HG03135 (cell line): ENCODE results near the gene ZNF180.
"Not testable (repeated sequence)": the region's sequence is repeated elsewhere in the genome, so short reads cannot be mapped to it uniquely, and the experiment has no call there.

Experiments
- ATAC-seq: cut with Tn5 transposase; IDR thresholded peaks from one replicate; pipeline ENCODE4 v1.9.1; 2021; ENCODE audit warnings: mild to moderate bottlenecking, moderate library complexity; ENCODE audit not compliant: unreplicated experiment

The ZNF180 gene

DNA sequence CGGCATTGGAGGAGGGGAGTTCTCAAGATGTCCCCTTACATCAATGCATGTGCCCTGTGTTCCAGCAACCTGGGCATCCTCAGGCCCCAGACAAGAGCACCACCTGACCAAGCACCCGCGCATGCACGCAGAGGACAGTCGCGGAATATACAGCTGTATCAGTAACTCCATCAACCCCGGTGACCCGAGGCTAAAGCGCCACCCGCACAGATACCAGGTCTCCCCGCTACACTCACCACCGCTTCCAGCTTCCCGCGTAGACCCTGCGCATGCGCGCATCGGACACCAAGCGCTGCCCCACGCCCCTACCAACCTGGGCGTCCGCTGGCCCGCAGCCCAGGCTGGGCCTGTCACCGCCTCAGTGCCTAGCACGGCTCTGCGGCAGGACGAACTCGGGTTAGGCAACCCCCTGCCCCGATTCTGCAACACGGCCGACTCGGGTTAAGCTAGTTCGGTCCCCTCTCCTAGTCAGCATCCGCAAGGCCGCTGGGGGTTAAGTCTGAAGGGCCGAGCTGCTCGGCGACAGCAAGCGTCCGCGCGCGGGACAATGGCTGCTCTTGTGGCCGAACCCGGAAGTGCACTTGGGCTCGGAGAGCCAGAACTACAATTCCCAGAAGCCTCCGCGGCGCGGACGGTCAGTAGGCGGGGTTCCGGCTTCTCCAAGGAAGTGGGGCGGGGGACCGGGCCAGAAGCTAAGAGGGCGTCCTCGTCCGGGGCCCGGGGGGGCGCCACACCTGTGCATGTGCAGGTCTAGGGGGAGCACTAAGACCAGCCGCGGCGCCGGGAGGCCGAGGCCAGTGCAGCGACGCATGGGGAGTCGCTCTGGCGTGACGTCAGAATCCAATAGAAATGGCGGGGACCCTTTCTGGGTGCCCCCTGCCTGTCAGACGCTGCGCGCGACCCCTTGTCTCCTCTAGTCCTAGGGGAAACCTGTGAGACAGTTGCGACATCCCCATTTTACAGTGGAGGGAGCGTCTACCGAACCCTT, at the start of gene ZNF180:
ZNF180 (minus strand) TSS at position 561 of the 988 bp plus-strand sequence. CDS start 3,188 bp downstream, outside the sequence.
- ATAC-seq = peak; percentile 83

DNA sequence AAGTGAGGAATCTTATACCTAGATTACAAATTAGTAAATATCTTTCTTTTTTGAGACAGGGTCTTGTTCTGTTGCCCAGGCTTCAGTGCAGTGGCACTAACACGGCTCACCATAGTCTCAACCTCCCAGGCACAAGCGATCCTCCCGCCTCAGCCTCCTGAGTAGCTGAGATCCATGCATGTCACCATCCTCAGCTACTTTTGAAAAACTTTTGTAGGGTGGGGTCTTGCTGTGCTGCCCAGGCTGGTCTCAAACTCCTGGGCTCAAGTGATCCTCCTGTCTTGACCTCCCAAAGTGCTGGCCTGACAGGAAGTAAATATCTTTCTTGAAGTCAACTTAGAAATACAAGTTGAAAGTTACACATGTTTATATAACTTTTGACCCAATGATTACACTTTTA, 49.2 kb upstream of the ZNF180 start:
- ATAC-seq = no peak

DNA sequence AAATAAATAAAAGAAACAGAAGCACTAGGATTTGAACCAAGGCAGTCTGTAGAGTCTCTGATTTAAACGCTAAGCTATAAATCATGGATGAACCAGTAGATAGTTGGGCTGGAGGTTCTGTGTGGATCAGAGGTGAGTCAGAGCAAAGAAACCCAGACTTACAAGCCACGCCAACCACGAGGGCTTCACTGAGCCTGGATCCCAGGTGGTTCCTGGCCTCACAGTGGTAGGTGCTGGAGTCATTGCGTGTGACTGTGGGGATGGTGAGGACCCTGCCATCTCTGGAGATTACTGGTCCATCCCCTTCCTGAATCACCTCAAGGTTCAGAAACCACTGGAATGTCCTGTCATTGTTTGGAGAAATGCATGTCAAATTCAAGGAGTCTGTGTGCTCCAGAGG, 48.4 kb upstream of the ZNF180 start:
- ATAC-seq = no peak

DNA sequence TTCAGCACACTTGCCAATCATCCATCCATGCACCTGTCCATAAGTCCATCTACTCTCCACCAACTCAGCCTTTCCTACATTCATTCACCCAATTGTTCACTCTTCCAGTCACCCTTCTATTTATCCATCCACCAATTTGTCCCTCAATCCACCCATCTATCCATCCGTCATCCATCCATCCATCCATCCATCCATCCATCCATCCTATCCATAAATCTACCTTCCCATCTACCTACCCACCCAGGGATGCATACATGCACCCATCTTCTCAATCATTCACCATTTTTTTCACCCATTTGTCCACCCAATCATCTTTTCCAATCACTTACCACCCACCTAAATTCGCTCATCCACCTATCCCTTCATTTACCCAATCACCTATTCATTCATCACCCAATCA, 43.7 kb upstream of the ZNF180 start:
- no peak for ATAC-seq

DNA sequence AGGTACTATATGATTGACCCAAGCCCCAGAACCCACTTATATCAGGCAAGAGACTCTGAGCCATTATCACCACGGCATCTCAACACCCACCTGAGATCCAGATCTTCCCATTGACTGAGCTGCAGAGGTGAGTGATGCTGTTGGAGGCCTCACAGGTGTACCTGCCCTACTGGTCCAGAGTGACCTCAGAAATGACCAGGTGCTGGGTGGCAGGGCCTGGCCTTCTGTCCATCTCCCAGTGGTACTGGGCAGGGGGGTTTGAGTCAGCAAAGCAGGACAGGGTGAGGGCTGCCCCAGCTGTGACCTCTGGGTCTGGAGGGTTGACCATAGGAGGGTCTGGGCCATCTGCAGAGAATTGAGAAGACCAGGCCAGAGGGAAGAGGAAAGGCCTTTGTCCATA, 42.3 kb upstream of the ZNF180 start:
- no peak for ATAC-seq

DNA sequence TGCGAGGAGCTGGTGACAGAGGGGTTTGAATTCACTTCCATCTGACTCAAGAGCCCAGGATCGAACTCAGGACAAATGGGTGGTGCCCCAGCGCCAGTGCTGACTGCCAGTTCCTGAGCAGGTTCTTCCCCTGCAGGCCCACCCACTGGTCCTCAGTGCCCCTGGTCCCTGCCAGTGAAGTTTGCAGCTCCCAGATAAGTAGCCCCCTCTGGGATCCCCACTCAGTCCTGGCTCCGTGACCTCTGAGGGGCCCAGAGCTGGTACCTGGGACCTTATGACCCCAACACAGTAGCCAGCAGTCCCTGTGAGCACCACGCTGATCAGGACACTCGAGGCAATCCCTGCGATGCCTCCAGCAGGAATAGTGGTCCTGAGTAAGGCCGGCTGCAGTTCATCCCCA, 40.4 kb upstream of the ZNF180 start:
- no peak for ATAC-seq

DNA sequence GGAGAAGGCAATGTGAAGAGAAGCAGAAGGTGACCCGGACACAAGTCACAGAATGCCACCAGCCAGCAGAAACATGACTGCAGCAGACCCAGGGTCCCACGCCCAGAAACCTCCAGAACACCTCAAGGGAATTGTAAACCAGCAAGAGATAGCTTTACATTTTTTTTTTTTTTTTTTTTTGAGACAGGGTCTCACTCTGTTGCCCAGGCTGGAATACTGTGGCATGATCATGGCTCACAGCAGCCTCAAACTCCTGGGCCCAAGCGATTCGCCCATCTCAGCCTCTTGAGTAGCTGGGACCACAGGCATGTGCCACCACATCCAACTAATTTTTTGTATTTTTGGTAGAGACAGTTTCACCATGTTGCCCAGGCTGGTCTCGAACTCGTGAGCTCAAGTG, 39.7 kb upstream of the ZNF180 start:
- ATAC-seq = no peak

DNA sequence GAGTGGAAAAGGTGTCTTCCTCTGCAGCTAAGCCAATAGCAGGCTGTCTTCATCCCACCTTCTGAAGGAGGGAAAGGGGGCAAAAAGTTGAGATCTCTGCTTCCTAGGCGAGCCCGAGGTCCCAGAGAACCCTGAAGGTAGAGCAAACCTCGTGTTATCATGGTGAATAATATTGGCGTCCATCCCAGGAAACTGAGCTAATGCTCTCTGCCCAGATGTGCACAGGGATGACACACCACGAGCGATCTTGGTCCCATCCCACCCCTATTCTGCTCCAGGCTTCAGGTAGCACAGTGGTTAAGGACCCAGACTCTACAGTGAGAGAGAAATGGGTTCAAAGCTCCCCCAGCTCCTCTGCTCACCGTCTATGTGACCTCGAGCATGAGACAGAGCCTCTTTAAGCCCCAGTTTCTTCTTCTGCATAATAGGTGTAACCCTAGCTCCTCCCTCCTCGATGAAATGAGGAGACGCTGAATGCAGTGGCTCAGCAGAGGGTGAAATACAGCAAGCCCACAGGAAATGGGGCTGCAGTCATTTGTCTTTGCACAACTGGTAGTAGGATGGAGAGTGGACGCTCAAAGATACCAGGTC, 39.0 kb upstream of the ZNF180 start:
- no peak for ATAC-seq

DNA sequence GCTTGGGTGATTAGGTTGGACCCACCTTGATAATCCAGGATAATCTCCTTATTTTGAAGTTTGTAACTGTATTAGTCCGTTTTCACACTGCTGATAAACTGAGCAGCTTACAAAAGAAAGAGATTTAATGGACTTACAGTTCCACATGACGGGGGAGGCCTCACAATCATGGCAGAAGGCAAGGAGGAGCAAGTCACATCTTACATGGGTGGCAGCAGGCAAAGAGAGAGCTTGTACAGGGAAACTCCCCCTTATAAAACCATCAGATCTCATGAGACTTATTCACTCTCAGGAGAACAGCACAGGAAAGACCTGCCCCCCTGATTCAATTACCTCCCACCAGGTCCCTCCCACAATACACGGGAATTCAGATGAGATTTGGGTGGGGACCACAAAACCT, 35.0 kb upstream of the ZNF180 start:
- ATAC-seq = not testable (repeated sequence)

DNA sequence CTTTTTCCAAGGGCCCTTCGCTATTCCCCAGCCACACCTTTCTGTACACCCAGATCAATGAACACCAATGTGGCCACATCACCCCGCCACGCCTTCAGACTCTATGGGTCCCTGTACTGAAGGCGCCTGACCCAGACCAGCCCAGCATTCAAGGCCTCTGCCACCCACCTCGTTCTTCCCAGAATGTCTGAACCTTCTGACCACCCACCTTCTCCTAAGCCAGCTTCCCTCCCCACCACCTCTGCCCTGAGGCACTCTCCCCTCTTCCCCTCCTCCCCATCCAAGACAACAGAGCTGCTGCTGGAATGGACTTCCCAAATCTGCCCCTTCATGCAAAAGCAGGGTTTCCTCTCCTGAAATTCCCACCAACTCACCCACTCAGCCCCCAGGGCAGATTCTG, 32.5 kb upstream of the ZNF180 start:
- ATAC-seq = no peak

DNA sequence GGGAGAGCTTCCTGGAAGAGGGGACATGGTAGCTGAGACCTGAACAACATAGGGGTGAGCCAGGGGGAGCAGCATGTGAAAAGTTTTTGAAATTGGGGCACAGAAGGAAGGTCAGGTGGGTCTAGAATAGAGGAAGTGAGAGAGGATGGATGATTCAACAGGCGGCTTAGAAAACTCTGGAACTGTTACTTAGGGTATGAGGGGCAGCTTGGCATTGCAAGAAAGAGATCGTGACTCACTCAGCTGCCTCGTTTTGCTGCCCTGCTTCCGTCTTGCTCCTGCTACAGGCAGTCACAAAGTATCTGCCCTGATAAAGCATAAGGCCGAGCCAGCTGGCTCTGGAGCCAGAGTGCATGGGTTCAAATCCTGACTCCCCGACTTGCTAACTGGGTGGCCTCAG, 30.5 kb upstream of the ZNF180 start:
- no peak for ATAC-seq

DNA sequence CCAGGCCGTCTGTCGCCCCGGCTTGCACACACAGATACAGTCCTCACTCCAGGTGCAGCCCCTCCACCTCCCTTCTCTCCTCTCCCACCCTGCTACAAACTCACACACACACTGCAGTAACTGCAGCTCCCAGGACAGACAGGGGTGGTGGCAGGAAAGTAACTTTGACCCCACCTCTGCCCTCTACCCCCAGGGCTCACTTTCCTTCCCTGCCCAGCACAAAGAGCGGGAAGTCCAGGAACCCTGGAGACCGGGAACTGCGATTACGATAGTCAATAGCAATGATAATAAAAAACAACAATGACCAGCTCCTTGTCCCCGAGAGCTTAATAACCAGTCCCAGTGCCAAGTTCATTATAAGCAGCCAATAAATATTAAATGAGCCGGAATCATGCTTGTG, 29.2 kb upstream of the ZNF180 start, which contains the start of gene CEACAM20:
CEACAM20 (minus strand) TSS at position 140 of the 400 bp plus-strand sequence. CDS start 166 bp downstream, outside the sequence.
- no peak for ATAC-seq

DNA sequence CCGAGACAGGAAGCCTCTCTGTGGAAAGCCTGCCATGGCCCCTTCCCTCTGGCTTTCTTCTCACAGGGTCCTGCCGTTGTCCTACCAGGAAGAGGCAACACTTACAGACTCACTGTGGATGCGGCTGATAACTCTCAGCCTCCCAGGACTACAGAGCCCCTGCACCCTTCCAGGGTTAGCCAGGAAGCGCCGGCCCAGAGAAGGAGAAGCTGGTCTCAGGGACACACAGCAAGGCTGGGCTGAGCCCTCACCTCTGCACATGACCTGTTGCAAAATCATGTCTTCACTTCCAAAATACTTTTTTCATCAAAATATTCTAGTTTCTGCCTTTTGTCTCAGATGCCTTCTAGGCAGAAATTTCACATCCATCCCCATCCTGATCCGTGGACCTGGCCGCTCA, 27.2 kb upstream of the ZNF180 start:
- ATAC-seq = no peak

DNA sequence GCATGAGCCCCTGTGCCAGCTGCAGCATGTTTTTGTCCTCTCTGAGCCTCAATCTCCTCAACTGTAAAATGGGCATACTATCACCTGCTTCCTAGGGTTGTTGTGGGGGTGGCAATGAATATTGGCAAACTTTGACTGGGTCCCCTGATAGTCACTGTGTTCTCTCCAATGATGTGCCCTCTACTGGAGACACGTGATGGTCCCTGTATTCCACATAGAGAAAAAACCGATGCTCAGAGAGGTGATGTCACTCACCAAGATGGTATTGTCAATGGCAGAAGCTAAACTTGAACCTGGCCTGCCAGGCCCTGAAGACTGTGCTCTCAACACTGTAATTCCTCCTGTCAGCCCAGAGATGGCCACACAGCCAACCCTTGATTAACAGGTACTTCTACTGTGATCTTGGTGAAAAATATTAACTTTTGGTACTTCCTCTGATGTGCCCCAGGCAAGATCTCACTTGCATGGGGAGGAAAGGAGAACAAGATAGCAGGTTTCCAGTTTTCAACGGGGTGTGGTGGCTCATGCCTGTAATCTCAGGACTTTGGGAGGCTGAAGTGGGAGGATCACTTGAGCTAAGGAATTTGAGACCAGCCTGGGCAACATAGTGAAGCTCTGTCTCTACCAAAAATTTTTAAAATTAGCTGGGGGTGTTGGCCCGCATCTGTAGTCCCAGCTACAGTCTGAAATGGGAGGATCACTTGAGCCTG, 25.6 kb upstream of the ZNF180 start:
- no peak for ATAC-seq

DNA sequence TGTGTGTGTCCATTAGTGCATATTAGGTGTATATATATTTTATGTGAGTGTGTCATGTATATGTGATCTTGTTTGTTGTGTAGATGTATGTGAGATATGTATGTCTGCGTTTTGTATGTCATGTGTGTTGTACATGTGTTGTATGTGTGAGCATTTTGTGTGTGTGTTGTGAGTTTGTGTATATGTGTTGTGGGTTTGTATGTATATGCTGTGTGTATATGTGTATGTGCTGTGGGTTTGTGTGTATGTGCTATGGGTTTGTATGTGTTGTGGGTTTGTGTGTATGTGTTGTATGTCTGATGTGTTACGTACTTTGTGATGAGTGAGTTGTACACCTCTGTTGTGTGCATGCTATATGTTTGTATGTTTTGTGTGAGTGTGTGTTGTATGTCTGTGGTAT, 21.0 kb upstream of the ZNF180 start:
- no peak for ATAC-seq

DNA sequence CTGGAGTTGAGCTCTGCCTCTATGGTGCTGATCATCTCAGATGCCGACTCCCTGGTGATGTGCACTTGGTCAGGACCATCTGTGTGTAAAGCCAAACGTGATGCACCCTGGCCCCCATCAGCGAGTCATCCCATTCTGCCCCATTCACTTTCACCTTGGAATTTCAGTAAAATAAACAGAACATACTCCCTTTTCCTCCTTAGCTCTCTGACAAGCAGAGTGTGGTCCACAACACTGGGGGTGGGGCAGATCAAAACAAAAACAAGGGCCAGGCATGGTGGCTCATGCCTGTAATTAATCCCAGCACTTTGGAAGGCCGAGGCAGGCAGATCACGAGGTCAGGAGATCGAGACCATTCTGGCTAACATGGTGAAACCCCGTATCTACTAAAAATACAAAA, 16.8 kb upstream of the ZNF180 start:
- no peak for ATAC-seq

DNA sequence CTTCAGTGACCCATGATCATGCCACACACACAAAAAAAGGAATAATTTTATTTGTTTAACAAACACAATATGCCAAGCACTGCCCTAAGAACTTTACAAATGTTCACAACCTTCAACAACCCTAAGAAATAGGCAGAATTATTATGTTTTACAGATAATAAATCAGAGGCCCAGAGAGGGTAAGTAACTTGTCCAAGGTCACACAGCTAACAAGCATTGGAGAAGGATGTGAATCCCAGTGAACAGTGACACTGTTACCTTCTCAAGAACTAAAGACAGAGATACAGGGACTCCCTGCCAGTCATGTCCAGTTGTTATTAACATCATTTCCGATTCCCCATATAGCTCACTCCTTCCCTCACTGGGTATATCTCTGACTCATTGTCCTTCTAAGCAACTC, 15.6 kb upstream of the ZNF180 start:
- no peak for ATAC-seq

DNA sequence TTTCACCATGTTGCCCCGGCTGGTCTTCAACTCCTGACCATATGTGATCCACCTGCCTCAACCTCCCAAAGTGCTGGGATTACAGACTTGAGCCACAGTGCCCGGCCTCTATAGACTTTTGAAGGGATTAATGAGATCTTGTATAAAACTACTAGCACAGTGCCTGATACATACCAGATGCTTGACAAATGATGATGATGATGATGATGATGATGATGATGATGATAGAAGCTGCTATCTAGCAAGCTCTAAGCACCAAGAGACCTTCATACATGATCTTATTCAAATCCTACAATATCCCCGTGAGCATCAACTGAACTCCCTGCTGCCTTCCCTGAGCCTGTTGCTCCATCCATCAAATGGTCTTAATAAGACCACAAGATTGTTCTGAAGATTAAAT, 14.7 kb upstream of the ZNF180 start:
- no peak for ATAC-seq

DNA sequence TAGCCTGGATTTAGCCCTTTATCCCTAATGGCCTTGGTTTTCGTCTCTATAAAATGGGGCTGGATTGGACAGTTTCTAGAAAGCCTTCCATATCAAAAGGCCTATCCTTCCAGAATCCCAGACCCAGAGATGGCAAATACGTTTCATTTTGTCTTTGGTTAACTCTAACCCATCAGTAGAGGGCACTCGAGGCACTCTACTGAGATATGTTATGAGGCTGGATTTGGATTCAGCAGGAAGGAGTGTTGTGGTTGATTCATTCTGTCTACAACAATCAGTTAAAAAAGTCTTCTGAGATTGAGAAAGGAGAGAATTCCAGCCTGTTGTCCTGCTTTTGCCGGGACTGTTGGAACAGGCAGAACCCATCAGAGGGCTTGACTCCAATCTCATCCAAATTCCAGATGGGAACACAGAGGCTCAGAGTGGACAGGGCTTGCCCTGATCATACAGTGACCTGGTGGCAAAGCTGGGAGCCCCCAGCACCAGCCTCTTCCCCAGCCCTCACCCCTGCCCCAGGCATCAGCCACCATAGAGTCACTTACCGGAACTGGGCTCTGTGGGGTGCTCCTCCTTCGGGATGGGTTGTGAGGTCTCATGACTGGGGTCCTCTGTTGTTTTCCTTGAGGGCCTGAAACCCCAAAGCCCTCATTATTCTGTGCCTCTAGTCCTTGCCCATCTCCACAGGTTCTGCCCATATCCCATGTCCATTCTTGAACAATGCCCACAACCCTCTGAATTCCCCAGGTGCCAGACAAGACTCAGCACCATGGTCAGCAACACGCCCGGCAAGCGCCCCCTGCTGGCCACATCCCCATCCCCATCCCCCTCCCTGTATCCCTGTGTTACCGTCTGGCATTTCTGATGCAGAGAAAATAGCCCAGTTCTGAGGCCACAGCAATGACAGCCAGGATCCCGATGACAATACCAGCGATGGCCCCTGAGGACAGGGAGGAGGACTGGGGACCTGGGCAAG, 12.3 kb upstream of the ZNF180 start:
- no peak for ATAC-seq

DNA sequence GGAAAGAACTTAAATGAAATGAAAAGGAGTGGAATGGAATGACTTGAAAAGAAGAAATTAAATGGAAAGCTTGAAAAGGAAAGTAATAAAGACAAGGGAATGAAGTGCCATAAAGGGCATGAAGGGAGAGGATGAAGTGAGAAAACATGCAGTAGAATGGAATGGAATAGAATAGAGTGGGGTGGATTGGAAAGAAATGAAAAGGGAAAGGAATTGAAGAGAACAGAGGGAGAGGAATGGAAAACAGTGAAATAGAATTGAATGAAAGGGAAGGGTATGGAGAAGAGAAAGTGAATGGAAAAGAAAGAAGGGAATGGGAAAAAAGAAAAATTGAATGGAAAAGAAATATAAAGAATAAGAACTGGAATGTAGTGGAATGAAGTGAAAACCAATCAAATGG, 9.2 kb upstream of the ZNF180 start:
- no peak for ATAC-seq
